Embryonic facial prominence (tissue), 1 donor: Measurements from ENCODE around the gene PLPP7.
"Not testable (repeated sequence)": the region's sequence is repeated elsewhere in the genome, so short reads cannot be mapped to it uniquely, and the experiment has no call there.

Experiments
- DNase-seq: peaks from one replicate; pipeline ENCODE4 v3.0.0-alpha.2; 2016; ENCODE audit errors: extremely low spot score

PLPP7 gene

DNA sequence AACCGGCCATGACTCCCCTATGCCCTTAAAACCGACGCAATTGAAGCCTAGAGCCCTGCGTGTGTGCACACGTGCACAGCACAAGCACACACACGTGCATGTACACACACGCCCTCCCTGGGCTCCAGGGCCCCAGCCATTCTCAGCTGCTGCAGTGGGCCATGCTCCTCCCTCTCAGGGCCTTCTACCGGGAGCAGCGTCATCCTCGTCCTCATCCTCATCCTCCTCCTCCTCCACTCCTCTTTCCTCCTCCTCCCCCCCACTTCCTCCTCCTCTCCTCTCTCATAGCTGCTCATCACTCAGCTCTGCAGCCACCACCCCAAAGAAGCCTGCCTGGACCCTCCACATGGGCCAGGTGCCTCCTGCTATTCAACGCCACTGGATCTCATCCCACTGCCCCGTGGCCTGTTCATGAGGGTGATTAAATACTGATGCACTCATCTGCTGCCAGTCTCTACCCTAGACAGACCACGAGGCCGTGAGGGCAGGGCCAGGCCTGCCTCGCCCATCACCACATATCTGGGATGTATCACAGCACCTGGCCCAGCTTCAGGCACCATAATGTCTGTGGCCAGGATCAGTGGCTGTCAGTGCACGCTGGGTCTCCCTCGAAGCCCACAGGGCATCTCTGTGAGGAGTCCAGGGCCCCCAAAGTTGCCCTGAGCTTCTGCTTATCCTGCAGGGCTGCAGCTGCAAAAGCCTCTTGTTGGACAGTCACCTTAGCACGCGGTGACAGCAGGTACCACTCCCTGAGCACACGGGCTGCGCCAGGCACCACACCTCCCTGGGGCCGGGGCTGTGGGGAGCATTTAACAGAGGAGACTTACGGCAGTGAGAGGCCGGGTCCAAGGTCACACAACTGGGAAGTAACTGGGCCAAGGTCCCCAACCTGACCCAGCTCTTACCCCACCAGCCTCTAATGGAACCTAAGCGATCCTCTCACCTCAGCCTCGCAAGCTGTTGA is 23.0 kb upstream of the PLPP7 start:
- DNase-seq, result no peak

DNA sequence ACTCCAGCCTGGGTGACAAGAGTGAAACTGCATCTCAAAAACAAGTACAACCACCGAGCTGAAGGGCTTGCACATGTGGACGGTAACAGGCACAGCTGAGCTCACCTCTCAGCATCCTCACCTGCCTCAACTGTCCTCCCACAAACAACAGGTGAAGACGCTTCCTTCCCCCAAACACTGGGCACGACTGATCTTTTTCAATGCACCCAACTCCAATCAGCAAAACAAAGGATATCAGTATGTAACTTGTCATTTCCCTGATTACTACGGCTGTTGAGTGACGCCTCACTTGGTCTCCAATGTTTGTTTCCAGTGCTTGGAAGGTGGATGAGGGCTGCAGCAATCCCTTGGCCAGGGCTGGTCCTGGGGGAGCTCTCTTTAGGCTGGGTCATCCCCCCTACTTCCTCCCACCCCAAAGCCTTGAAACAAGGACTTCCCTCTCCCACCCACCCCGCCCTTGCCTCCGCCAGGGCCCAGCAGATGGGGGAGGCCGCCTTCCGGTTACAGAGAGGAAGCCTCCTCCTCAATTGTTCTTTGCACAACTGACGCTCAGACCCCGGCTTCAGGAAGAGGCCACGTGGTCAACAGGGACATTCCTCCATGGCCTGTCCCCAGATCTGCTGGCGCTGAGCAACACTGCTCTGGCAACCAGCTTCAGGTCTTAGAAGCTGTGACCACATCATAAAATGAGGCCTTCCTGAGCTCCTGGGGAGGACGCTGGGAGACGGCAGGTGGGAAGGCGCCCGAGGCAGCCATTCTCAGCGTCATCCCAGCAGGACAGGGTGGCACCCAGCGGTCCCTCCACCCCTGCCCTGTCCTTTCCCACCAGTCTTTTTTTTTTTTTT is 19.1 kb upstream of the PLPP7 start:
- DNase-seq, result no peak

- not testable (repeated sequence) for DNase-seq
Observed at GRCh38 chr9:131271016-131271273, 18.6 kb upstream of the PLPP7 start.

- no peak for DNase-seq
Observed at GRCh38 chr9:131271506-131271931, 18.0 kb upstream of the PLPP7 start.

DNA sequence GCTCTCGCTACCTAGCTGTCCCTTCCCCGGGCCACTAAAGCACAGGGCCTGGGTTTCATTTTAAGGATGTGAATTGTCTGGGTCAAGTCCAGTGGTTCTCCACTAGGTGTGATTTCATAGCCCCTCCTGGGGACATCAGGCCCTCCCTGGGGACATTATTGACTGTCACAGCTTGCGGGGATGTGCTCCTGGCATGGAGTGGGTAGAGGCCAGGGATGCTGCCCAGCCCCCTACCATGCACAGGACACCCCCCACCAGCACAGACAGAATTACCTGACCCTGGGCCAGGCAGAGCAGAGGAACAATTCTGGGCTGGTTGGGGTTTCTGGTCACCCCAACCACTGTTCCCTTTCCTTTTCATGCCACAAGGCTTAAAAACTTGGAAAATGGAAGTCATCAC is 17.3 kb upstream of the PLPP7 start:
- DNase-seq, result no peak

DNA sequence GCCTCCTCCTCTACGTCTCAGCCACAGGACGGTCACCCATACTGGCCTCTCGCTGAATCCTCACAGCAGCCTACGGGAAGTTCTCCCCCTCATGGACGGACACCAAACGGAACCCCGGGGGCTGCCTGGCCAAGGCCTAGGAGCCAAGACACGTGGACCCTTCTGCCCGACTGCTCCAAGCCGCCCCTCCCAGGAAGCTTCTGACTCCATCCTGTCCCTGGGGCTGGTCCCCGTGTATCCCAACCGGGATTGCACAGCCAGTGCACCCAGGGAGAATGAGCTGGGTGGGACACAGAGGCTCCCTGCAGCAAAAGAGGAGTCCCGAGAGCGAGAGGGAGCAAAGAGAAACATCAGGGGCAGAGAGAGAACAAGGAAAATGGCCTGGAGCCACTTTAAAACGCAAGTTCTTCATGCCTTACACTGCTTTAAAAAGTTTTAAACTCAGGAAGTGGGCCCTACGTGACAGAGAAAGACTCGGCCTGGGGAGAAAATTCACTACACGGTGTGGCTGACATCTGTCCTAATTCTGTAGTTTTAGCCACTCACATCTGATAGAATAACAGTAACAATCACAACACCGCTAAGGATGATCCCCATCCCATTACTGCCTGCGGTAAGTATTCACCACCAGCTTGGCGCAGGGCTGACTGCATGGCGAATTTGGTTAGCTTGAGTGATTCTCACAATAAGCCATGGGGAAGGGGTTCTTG is 16.2 kb upstream of the PLPP7 start:
- DNase-seq, result no peak

- no peak for DNase-seq
Observed at GRCh38 chr9:131273856-131274673, 15.5 kb upstream of the PLPP7 start.

- DNase-seq, result no peak
Observed at GRCh38 chr9:131274674-131275331, 14.7 kb upstream of the PLPP7 start.

- no peak for DNase-seq
Observed at GRCh38 chr9:131275332-131276093, 14.0 kb upstream of the PLPP7 start.

DNA sequence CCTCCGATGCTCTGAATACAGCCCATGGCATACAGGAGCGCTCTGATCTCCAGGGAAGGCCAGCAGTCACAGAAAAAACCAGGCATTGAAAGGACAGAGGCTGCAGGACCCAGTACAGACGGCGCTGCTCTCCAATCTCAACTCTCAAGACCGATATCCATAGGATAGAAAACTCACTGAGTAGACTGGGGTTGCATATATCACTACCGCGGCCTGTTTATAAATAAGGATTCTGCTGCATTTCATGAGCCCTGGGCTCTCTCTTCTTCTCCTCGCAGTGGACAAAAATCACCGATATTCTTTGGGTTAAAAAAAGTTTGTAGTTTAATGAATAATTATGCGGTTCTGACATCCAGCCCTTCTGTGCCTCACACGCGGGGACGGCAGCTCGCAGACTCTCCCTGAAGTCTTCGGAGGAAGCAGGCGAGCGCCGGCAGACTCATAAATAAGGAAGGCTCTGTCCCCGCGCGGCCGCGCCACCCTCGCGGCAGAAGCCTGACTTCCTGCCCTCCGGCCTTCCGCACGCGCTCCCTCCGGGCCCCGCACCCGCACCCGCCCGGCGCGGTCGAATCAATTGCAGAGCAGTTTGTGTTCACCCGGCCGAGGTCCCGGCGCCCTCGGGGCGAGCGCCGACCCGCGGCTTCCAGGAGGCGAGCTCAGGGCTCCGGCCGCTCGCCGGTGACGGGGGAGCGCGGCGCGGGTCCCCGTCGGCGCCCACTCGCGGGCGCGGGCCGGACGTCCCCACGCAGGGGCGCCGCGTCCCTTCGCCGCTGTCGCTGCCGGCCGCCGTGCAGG is 13.2 kb upstream of the PLPP7 start, which contains the start of gene FAM78A:
TSS of gene FAM78A (minus strand) at position 417 of the 795 bp plus-strand sequence. CDS start at position 86, 331 bp downstream.
- no peak for DNase-seq

- DNase-seq, result no peak
Observed at GRCh38 chr9:131276891-131277286, 12.6 kb upstream of the PLPP7 start.

DNA sequence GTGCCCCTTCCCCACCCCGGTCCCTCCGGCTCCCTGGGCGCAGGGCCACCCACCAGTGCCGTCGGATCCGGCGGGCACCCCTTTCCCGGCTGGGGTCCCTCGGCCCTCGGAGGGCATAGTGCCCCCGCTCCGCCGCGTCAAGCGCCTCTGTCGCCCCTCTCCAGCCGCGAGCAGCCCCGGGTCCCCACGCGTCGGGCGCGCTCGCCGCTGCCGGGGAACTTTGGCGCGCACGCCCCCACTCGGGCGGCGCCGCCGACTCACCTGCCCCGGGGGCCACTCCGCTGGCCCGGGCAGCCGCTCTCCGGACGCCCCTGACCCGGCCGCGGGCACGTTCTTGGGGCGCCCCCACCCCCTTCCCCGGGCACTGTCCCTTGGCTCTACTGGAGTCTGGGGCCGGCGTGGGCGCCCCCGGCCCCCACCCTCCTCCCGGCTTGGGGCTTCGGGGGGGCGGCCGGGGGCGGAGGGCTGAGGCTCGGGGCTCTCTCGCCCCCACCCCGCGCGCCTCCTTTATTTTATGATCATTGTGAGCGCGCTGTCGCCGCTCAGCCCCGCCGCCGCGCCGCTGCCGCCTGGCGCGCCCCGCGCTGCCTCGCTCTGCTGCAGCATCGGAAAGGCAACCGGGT is 12.1 kb upstream of the PLPP7 start:
- DNase-seq, result no peak

- peak; percentile 77 for DNase-seq
Observed at GRCh38 chr9:131277910-131278701, 11.4 kb upstream of the PLPP7 start.

DNA sequence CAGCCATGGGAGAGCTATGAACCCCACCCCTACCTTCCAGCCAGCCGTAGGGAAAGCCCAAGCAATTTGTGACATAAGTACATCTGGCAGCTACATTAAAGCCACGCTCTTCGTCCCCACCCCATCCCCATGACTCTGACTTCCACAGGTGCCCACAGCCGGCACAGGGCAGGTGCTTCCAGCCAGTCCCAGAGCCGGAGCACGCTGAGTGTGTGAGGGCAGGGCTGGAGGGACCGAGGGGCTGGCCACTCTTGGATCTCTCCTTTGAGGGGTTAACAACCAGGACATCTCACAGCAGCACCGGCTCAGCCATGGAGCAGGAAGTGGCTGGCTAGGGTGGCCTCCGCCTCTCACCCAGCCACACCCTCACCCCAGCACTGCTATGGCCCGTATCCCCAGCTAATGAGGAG is 10.8 kb upstream of the PLPP7 start:
- no peak for DNase-seq

DNA sequence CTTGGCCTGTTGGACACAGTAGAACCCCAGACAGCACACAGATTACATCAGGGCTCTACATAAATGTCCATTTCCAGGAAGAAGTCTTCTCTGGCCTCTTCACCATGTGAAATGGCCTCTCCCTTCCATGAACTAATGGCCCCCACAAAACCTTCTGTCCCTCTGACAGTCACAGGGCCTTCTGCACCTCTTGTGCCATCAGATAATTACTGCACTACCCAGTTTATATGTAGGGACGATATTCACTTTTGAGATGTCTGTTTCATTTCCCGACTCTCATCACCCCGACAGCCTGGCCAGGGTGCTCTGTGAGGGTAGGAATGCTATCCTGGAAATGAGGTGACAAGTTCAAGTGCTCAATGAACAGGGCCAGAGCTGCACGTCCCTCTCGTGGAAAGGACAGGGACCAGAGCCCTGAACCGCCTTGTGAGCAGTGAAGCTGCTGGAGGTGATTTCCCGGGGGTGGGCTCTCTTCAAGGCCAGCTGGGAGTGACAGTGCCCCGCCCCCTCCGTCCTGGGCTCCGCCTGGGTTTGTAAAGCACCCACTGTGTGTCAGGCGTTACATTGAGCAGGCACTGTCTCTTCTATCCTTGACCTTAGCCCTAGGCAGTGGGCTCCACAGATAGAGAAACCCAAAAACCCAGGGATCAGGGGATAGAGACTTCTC is 10.2 kb upstream of the PLPP7 start:
- DNase-seq, result no peak

DNA sequence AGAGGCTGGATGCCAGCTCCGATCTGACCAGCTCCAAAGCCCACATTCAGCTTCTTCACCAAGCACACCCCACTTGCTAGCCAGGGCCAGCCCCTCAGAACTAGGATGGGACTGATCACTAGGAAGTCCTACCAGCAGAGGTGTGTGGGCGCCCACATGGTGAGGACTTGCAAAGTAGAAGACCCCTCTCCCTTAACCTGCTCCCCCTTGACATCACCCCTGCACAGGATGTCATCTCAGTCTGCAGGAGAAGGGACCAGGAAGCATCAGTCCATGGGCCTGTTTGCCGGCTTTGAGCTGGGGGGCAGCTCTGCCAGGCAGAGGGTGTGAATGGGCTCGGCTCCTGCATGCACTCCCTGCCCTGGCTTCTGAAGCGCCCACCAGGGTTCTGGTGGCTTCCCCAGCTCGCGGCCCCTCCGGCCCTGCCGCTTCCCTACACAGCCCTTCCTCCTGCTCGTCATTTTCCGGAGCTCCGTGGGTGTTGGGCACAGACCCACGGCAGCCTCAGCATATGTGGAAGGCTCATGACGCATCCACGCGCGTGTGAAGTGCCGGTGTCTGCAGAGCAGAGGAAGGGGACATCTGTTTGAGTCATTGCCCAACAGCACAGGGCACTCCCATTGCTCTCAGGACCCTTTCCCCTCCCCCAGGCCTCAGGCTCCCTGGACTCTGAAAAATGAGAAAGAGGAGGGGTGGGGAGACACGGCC is 9.5 kb upstream of the PLPP7 start:
- no peak for DNase-seq

DNA sequence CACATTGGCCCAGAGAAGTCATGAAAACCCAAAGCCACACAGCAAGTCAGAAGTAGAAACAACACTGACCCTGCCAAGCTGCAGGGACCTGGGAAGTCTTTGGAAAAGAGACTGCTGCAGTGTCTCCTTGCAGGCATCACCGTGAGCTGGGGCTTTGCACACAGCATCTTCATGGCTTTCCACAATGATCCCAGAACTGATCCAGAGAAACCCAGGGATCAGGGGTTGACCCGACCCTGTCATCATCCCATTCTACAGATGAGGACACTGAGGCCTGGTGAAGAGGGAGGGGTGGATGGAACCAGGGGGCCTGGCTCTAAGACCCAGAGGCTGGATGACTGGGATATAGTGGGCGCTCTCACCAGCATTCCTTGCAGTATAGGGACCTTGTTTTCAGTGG is 8.9 kb upstream of the PLPP7 start:
- DNase-seq, result no peak
